HEK293 (cell line): ENCODE results near the gene SLC1A1.

Source experiments
- CTCF ChIA-PET: fragments of 350-600 bp; formaldehyde crosslinking; extraction: SDS; loops from one replicate; lab custom pipeline; 2021; ENCODE audit warnings: antibody characterized with exemption; lab: Yijun Ruan, JAX
- POLR2A ChIA-PET: fragments of 300-600 bp; formaldehyde crosslinking; extraction: SDS; loops from one replicate; lab custom pipeline; 2020; ENCODE audit warnings: antibody characterized with exemption, inconsistent platforms; lab: Yijun Ruan, JAX
- H3K27ac ChIP-seq: fragments of 200-500 bp; sonication (Bioruptor generic); 2 replicates; pipeline ENCODE4 v1.5.1; 2014; ENCODE audit warnings: low read depth, low read length, control low read depth, inconsistent platforms; ENCODE audit errors: extremely low read depth
- H3K36me3 ChIP-seq, 2 experiments: fragments of 200-500 bp in 1 of 2; sonication (Bioruptor generic) in 1 of 2; 1 replicate in 1 of 2; 2 replicates in 1 of 2; pipeline ENCODE4 v1.5.1; 2014 to 2017; ENCODE audit warnings: inconsistent platforms in 2 of 2, low read length in 2 of 2; ENCODE audit not compliant: control insufficient read depth in 2 of 2, insufficient read depth in 1 of 2
- H3K4me1 ChIP-seq: fragments of 200-500 bp; sonication (Bioruptor generic); 2 replicates; pipeline ENCODE4 v1.5.1; 2014; ENCODE audit warnings: mild to moderate bottlenecking, low read length, inconsistent platforms; ENCODE audit not compliant: control insufficient read depth, insufficient read depth
- H3K4me3 ChIP-seq: 2 replicates; pipeline ENCODE4 v1.5.1; 2011; ENCODE audit warnings: low read depth, mild to moderate bottlenecking, control low read depth, low read length, moderate library complexity
- H3K9me3 ChIP-seq: fragments of 200-500 bp; sonication (Bioruptor generic); 2 replicates; pipeline ENCODE4 v1.5.1; 2014; ENCODE audit warnings: low read depth, low read length, inconsistent platforms; ENCODE audit not compliant: control insufficient read depth, insufficient read depth
- GLIS2 ChIP-seq: fragments of 450-650 bp; formaldehyde crosslinking; IDR thresholded peaks from 2 replicates; pipeline ENCODE4 v1.5.1; 2016; ENCODE audit warnings: missing biosample characterization, missing genetic modification characterization
- MYNN ChIP-seq: fragments of 450-650 bp; formaldehyde crosslinking; IDR thresholded peaks from 2 replicates; pipeline ENCODE4 v1.5.1; 2016; ENCODE audit warnings: missing biosample characterization, missing genetic modification characterization, borderline replicate concordance
- PRDM2 ChIP-seq: fragments of 450-650 bp; formaldehyde crosslinking; IDR thresholded peaks from 2 replicates; pipeline ENCODE4 v1.5.1; 2016; ENCODE audit warnings: missing biosample characterization, missing genetic modification characterization, borderline replicate concordance
- RBAK ChIP-seq: fragments of 450-650 bp; formaldehyde crosslinking; IDR thresholded peaks from 2 replicates; pipeline ENCODE4 v1.5.1; 2016; ENCODE audit warnings: missing biosample characterization, missing genetic modification characterization
- SETDB1 ChIP-seq: IDR thresholded peaks from one replicate; pipeline ENCODE4 v1.6.1; 2017; ENCODE audit warnings: mild to moderate bottlenecking, low read length, moderate library complexity, mixed read lengths; ENCODE audit not compliant: insufficient read length
- YY1 ChIP-seq: fragments of 450-650 bp; formaldehyde crosslinking; IDR thresholded peaks from 2 replicates; pipeline ENCODE4 v1.5.1; 2018; ENCODE audit warnings: missing biosample characterization, missing genetic modification characterization
- ZBTB20 ChIP-seq: fragments of 450-650 bp; formaldehyde crosslinking; IDR thresholded peaks from 2 replicates; pipeline ENCODE4 v1.5.1; 2016; ENCODE audit warnings: missing biosample characterization, missing genetic modification characterization
- ZBTB48 ChIP-seq: fragments of 450-650 bp; formaldehyde crosslinking; IDR thresholded peaks from 2 replicates; pipeline ENCODE4 v1.5.1; 2016; ENCODE audit warnings: missing biosample characterization, missing genetic modification characterization
- ZNF121 ChIP-seq: fragments of 450-650 bp; formaldehyde crosslinking; IDR thresholded peaks from 2 replicates; pipeline ENCODE4 v1.5.1; 2016; ENCODE audit warnings: missing biosample characterization, missing genetic modification characterization
- ZNF132 ChIP-seq: fragments of 450-650 bp; formaldehyde crosslinking; IDR thresholded peaks from 2 replicates; pipeline ENCODE4 v1.5.1; 2017; ENCODE audit warnings: missing biosample characterization, missing genetic modification characterization, borderline replicate concordance
- ZNF148 ChIP-seq: fragments of 450-650 bp; formaldehyde crosslinking; IDR thresholded peaks from 2 replicates; pipeline ENCODE4 v1.5.0; 2017; ENCODE audit warnings: missing biosample characterization, missing genetic modification characterization, borderline replicate concordance
- ZNF184 ChIP-seq: fragments of 450-650 bp; IDR thresholded peaks from 2 replicates; pipeline ENCODE4 v1.5.1; 2018; ENCODE audit warnings: missing biosample characterization, mild to moderate bottlenecking, missing genetic modification characterization
- ZNF202 ChIP-seq: fragments of 450-650 bp; formaldehyde crosslinking; IDR thresholded peaks from 2 replicates; pipeline ENCODE4 v1.5.1; 2016; ENCODE audit warnings: missing biosample characterization, missing genetic modification characterization, borderline replicate concordance
- ZNF248 ChIP-seq: fragments of 450-650 bp; formaldehyde crosslinking; IDR thresholded peaks from 2 replicates; pipeline ENCODE4 v1.5.1; 2017; ENCODE audit warnings: missing biosample characterization, missing genetic modification characterization
- ZNF335 ChIP-seq: fragments of 450-650 bp; formaldehyde crosslinking; conservative IDR thresholded peaks from 2 replicates; pipeline ENCODE4 v1.5.1; 2016; ENCODE audit warnings: missing biosample characterization, missing genetic modification characterization
- ZNF398 ChIP-seq: fragments of 450-650 bp; formaldehyde crosslinking; IDR thresholded peaks from 2 replicates; pipeline ENCODE4 v1.5.1; 2017; ENCODE audit warnings: missing biosample characterization, missing genetic modification characterization
- ZNF404 ChIP-seq: fragments of 450-650 bp; formaldehyde crosslinking; IDR thresholded peaks from 2 replicates; pipeline ENCODE4 v1.5.1; 2017; ENCODE audit warnings: missing biosample characterization, missing genetic modification characterization
- ZNF433 ChIP-seq: fragments of 450-650 bp; formaldehyde crosslinking; IDR thresholded peaks from 2 replicates; pipeline ENCODE4 v1.5.1; 2016; ENCODE audit warnings: missing biosample characterization, missing genetic modification characterization, low read depth
- ZNF501 ChIP-seq: fragments of 450-650 bp; formaldehyde crosslinking; IDR thresholded peaks from 2 replicates; pipeline ENCODE4 v1.5.1; 2016; ENCODE audit warnings: missing biosample characterization, missing genetic modification characterization
- ZSCAN18 ChIP-seq: fragments of 450-650 bp; formaldehyde crosslinking; IDR thresholded peaks from 2 replicates; pipeline ENCODE4 v1.5.1; 2016; ENCODE audit warnings: missing biosample characterization, missing genetic modification characterization
- ZSCAN30 ChIP-seq: fragments of 450-650 bp; IDR thresholded peaks from 2 replicates; pipeline ENCODE4 v1.5.1; 2018; ENCODE audit warnings: missing biosample characterization, mild to moderate bottlenecking, missing genetic modification characterization, moderate library complexity

SLC1A1 gene

GRCh38 chr9:4442806-4443205 lies 47.5 kb upstream of the SLC1A1 start (continued):
- no peak for TF ChIP-seq ZBTB20

GRCh38 chr9:4443439-4443838 lies 46.8 kb upstream of the SLC1A1 start:
- no peaks in the 10 kb centered on the region for H3K9me3 ChIP-seq
- no peak overlapping the region for H3K4me3 ChIP-seq
- CTCF ChIA-PET = interaction anchor here (0.8 to 1.3 kb wide), 2 partner anchors 33 to 77 kb away, joined by 3 to 4 read pairs; no protein-coding TSS in a partner anchor
- no peaks in the 10 kb centered on the region for H3K4me1 ChIP-seq
- POLR2A ChIA-PET = no interaction called here
- H3K36me3 ChIP-seq = no peaks in the 10 kb centered on the region
- TF ChIP-seq ZNF202 (no peak), ZNF398 (no peak), ZNF132 (tag by site-specific recombination) (no peak), RBAK (no peak), YY1 (tag by site-specific recombination) (no peak), ZNF501 (no peak), GLIS2 (tag by site-specific recombination) (no peak), ZNF121 (tag by site-specific recombination) (no peak), ZNF433 (no peak), ZBTB48 (tag by site-specific recombination) (no peak), ZSCAN30 (tag by site-specific recombination) (no peak), ZNF148 (tag by site-specific recombination) (no peak)
- H3K27ac ChIP-seq = no peak overlapping the region

GRCh38 chr9:4461437-4461836 lies 28.8 kb upstream of the SLC1A1 start:
- H3K9me3 ChIP-seq = no peaks in the 10 kb centered on the region
- CTCF ChIA-PET = no interaction called here
- H3K4me1 ChIP-seq = no peaks in the 10 kb centered on the region
- H3K27ac ChIP-seq = no peak overlapping the region
- no peaks in the 10 kb centered on the region for H3K36me3 ChIP-seq
- H3K4me3 ChIP-seq = no peak overlapping the region
- POLR2A ChIA-PET = no interaction called here
- no peak for TF ChIP-seq ZNF335
- TF ChIP-seq SETDB1 = no peak
- no peak for TF ChIP-seq ZNF248 (tag by site-specific recombination)
- no peak for TF ChIP-seq PRDM2 (tag by site-specific recombination)
- TF ChIP-seq ZNF404 (tag by site-specific recombination) = no peak
- TF ChIP-seq ZSCAN18 (tag by site-specific recombination) = no peak
- TF ChIP-seq ZNF184 (tag by site-specific recombination) = no peak
- TF ChIP-seq MYNN (tag by site-specific recombination) = no peak
